Gastrocnemius medialis (tissue), 4 donors: ENCODE data around the gene NKX1-1. TPM values are rescaled to one million over a fixed set of nuclear protein-coding genes. Genes with fewer than 3 reads are reported as not detected.

Source experiments
- ATAC-seq, 2 donors: fragments of 150-250 bp; one replicate each; pipeline ENCODE4 v1.9.1; 2016
- DNase-seq, 2 donors: peaks; one replicate each; pipeline ENCODE4 v3.0.0-alpha.2; 2019
- H3K27ac ChIP-seq, 4 donors: fragments of 200-600 bp; sonication (generic); 1 replicate in 1 of 4; 2 replicates in 3 of 4; pipeline ENCODE4 v1.5.1; 2016 to 2018; ENCODE audit warnings: mild to moderate bottlenecking in 2 of 4, moderate library complexity in 1 of 4
- H3K27me3 ChIP-seq, 3 donors: fragments of 200-600 bp; sonication (generic) in 2 of 3; 1 replicate in 1 of 3; 2 replicates in 2 of 3; pipeline versions ENCODE4 v1.5.1 to v1.6.0; 2016 to 2019; ENCODE audit warnings: mild to moderate bottlenecking in 1 of 3, moderate library complexity in 1 of 3
- H3K36me3 ChIP-seq, 2 donors: fragments of 200-600 bp; sonication (generic) in 1 of 2; one replicate each; pipeline ENCODE4 v1.5.1; 2017 to 2018
- H3K4me1 ChIP-seq, 2 donors: fragments of 200-600 bp; sonication (generic) in 1 of 2; one replicate each; pipeline ENCODE4 v1.5.1; 2016 to 2017; ENCODE audit warnings: mild to moderate bottlenecking in 2 of 2
- H3K4me3 ChIP-seq, 4 donors: fragments of 200-600 bp; sonication (generic) in 3 of 4; 1 replicate in 1 of 4; 2 replicates in 3 of 4; pipeline ENCODE4 v1.5.1; 2016 to 2019; ENCODE audit warnings: mild to moderate bottlenecking in 2 of 4
- H3K9me3 ChIP-seq, 3 donors: fragments of 200-600 bp; sonication (generic) in 2 of 3; 1 replicate in 1 of 3; 2 replicates in 2 of 3; pipeline ENCODE4 v1.5.1; 2016 to 2019
- CTCF ChIP-seq, 5 experiments: fragments of 450-650 bp in 3 of 5; fragments of 200-600 bp in 2 of 5; sonication (generic) in 2 of 5; IDR thresholded peaks in 4 of 5; conservative IDR thresholded peaks in 1 of 5; 1 replicate in 4 of 5; 2 replicates in 1 of 5; pipeline ENCODE4 v1.5.1; 2016 to 2019; ENCODE audit warnings: antibody characterized with exemption in 5 of 5, mild to moderate bottlenecking in 3 of 5, moderate library complexity in 3 of 5
- POLR2A ChIP-seq, 2 donors: fragments of 450-650 bp; IDR thresholded peaks; one replicate each; pipeline ENCODE4 v1.6.1; 2017; ENCODE audit warnings: antibody characterized with exemption in 2 of 2, mild to moderate bottlenecking in 2 of 2, moderate library complexity in 2 of 2
- in situ Hi-C, 4 donors: fragments of 200-750 bp; cut with MboI; loops; one replicate each; pipeline versions ENCODE4 v1.15.0 to v1.8.0; 2017; ENCODE audit warnings: low sequenced_read_pairs in 4 of 4
- intact Hi-C: fragments of 100-400 bp; cut with DNase I; formaldehyde crosslinking; loops from one replicate; pipeline ENCODE4 v1.15.1; 2023; ENCODE audit warnings: low total_unique reads
- total RNA-seq, 4 donors: library from RNA; depleted of rRNA; stranded (reverse); fragments of >200 nt; gene quantifications; one replicate each; pipeline versions ENCODE4 v1.1.0 to v1.2.3, GENCODE V29; 2016

The NKX1-1 gene
- total RNA-seq, 4 donors from 2014 or later, result not detected

DNA sequence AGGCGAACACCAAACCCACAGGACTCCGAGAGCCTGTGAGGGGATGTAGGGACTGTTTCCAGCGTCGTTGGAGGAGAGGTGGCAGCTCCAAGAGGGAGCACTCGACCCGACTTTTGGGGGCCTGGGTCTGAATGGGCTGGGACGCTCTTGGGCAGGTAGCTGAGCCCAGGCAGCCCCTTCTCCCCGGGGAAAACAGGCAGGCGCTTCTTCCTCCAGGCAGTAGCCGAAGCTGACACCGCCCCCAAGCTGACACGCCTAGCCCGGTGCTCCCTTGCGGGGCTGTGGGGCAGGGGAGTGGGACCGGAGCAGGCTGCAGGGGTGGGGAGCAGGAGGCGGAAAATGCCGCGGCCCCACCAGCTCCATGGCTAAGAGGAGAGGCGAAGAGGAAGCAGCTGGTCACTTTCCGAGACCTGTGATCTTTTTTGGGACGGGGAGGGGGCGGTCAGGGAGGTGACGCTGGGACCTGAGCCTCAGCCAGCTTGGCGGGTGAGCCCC, 4.2 kb downstream of the NKX1-1 start:
- DNase-seq, result no peak
- ATAC-seq, result no peak
- TF ChIP-seq POLR2A (IDR thresholded peaks at IDR 0.05) (no peak), CTCF (IDR thresholded peaks at IDR 0.05 in 4 of 5, conservative IDR thresholded peaks at IDR 0.05 in 1 of 5) (no peak)
- in situ Hi-C loops, result no loop called here
- H3K36me3 ChIP-seq, result no peaks in the 10 kb centered on the region
- no peaks in the 10 kb centered on the region for H3K9me3 ChIP-seq
- H3K27me3 ChIP-seq, result peaks cover 58 to 68% (median 64%) of the 10 kb centered on the region in 3 donors
- H3K27ac ChIP-seq, result no peak overlapping the region
- intact Hi-C loops, result no loop called here
- H3K4me1 ChIP-seq, result peaks cover 0 to 6% of the 10 kb centered on the region in 2 donors
- H3K4me3 ChIP-seq, result no peak overlapping the region

GRCh38 chr4:1401409-1402020, 4.7 kb downstream of the NKX1-1 start:
- H3K27me3 ChIP-seq, result peaks cover 53 to 62% (median 59%) of the 10 kb centered on the region in 3 donors
- DNase-seq, result no peak

GRCh38 chr4:1400831-1401408, 5.3 kb downstream of the NKX1-1 start:
- Histone ChIP-seq H3K4me3 (no peak overlapping the region), H3K27ac (no peak overlapping the region), H3K36me3 (no peaks in the 10 kb centered on the region), H3K9me3 (no peaks in the 10 kb centered on the region), H3K27me3 (peaks cover 52 to 59% (median 58%) of the 10 kb centered on the region in 3 donors), H3K4me1 (peaks cover 0 to 6% of the 10 kb centered on the region in 2 donors)
- DNase-seq (no peak), ATAC-seq (no peak)
- in situ Hi-C loops (no loop called here), intact Hi-C loops (no loop called here)
- TF ChIP-seq POLR2A (IDR thresholded peaks at IDR 0.05) (no peak), CTCF (IDR thresholded peaks at IDR 0.05 in 4 of 5, conservative IDR thresholded peaks at IDR 0.05 in 1 of 5) (no peak)

More at GRCh38 chr4:1401409-1402020, 4.7 kb downstream of the NKX1-1 start:
- H3K36me3 ChIP-seq, result no peaks in the 10 kb centered on the region
- H3K4me3 ChIP-seq, result no peak overlapping the region
- H3K27ac ChIP-seq, result no peak overlapping the region
- ATAC-seq, result no peak
- no peaks in the 10 kb centered on the region for H3K9me3 ChIP-seq
- H3K4me1 ChIP-seq, result peaks cover 0 to 6% of the 10 kb centered on the region in 2 donors
- in situ Hi-C loops (no loop called here), intact Hi-C loops (no loop called here)
- TF ChIP-seq CTCF (IDR thresholded peaks at IDR 0.05 in 4 of 5, conservative IDR thresholded peaks at IDR 0.05 in 1 of 5), result no peak
- no peak for TF ChIP-seq POLR2A (IDR thresholded peaks at IDR 0.05)

GRCh38 chr4:1400191-1400805, 5.9 kb downstream of the NKX1-1 start:
- no peaks in the 10 kb centered on the region for H3K9me3 ChIP-seq
- H3K36me3 ChIP-seq, result no peaks in the 10 kb centered on the region
- H3K27me3 ChIP-seq, result peaks cover 46 to 53% (median 52%) of the 10 kb centered on the region in 3 donors
- H3K4me1 ChIP-seq, result peaks cover 0 to 2% of the 10 kb centered on the region in 2 donors
- TF ChIP-seq POLR2A (IDR thresholded peaks at IDR 0.05), result no peak
- no peak for TF ChIP-seq CTCF (IDR thresholded peaks at IDR 0.05 in 4 of 5, conservative IDR thresholded peaks at IDR 0.05 in 1 of 5)
- no peak overlapping the region for H3K27ac ChIP-seq
- ATAC-seq (no peak), DNase-seq (no peak)
- H3K4me3 ChIP-seq, result no peak overlapping the region
- intact Hi-C loops, result no loop called here
- in situ Hi-C loops, result no loop called here
